Anterior cingulate cortex (tissue), 58 donors: ENCODE results near the gene TMEM39B.
A peak's percentile ranks its signal among the peaks of the same experiment; 100 is the strongest.
"Not testable (repeated sequence)": the region's sequence is repeated elsewhere in the genome, so short reads cannot be mapped to it uniquely, and the experiment has no call there.

Experiments used
- DNase-seq, 58 donors: peaks; one replicate each; lab custom pipeline; 2025; lab: John Stamatoyannopoulos, UW

TMEM39B gene

DNA sequence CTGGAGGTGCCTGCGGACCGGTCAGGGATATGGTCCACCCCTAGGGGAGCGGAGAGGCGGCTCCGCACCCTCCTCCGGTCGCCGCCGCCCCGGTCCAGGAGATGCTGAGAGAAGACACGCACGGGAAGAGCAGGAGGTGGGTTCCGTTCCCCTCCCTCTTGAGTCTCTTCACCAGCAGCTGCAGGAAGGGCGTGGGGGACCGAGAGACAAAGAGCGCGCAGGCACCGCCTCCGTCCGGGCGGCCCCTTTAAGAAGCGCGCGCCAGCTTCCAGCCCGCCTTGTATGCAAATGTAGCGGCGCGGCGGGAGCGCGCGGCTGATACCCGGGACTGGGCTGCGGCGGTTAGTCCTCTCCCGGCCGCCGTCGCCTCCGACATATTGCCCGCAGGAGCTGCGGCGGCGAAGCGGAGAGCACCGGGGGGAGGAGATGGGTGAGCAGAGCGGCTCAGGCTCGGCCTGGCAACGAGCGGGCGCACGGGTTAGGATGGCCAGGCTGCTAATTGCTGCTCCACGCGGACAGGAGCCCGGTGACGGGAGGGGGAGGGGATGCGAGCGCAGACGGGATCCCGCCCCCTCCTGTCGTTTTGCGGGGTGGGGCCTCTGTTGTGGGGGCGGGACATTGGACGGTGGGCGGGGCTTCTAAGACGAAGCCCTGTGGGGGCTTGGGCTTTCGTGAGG, at the start of gene TMEM39B:
TSS of gene TMEM39B (plus strand) at position 318 of the 677 bp plus-strand sequence. CDS start at position 427, 109 bp downstream.
- peak; percentile 78 to 98 (median 94) for DNase-seq

- no peak for DNase-seq
Observed at GRCh38 chr1:32023351-32023750, 49.4 kb upstream of the TMEM39B start.

DNA sequence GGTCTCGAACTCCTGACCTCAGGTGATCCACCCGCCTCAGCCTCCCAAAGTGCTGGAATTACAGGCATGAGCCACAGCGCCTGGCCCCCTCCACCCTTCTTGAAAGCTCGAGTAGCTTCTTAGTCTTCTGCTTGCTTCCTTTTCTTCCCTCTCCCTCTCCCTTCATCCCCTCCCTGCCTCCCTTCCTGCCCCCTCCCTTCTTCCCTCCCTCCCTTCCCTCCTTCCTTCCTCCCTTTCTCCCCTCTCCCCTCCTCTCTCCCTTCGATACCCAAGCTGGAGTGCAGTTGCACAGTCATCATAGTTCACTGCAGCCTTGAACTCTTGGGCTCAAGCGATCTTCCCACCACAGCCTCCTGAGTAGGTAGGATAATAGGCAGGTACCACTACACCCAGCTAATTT, 47.2 kb upstream of the TMEM39B start:
- DNase-seq: no peak

DNA sequence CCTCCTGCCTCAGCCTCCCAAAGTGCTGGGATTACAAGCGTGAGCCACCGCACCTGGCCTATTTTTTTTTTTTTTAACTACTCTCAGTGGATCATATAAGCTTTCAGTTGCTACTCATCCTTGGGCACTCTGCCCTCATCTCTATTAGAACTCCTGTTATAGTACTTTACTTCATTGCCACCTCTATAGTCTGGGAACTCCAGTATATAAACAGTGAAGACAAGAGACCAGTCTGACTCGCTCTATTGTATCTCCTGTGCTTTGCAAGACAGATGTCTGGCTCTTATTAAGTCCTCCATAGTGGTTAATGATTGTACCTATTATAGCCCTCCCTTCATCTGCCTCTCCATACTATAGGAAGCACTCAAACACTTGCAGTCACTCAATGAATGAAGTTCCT, 44.0 kb upstream of the TMEM39B start:
- DNase-seq: no peak

DNA sequence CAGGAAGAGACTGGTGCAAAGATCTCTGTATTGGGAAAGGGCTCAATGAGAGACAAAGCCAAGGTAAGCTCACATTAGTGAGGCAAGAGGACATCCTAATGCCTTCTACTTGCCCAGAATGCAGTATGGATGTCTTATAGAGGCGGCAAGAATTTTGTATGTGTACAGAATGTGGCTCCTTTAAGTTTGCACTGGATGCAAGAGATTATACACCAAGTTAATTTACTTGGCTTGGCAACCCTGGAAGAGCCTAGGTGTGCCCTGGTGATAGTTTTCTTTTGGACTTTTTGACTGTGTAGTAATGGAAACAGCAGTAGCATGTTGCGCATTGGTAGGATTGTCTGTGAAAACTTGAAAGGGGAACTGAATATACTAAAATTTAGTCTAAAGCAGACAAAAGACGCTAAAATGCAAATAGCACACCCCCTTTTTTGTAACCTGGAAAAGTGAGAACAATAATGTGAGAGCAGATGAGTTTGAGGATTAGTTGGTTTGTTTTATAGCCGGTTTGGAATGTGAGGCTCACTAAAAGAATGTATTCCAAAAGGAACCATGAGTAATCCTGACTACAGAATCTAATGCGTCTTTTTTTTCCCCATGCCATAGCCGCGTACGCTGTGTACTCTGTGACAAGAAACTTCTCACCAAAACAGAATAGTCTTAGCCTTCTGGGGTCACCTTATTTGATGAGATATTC, 41.0 kb upstream of the TMEM39B start:
- DNase-seq: no peak

DNA sequence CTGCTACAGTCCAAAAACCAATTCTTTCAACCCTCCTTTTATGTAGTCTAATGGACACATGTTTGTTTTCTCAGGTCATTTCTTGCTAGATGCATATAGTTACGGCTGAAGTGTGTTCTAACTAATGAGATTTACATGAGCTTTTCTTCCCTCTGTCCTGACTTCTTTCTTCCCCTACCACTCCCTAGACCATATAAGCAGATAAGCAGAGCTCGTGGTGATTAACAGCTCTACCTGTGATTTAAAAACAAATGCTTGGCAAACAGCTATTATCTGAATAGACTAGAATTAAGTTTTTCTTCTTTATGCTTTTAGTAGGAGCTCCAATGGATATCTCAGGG, 40.5 kb upstream of the TMEM39B start:
- no peak for DNase-seq

- DNase-seq: no peak
Observed at GRCh38 chr1:32035119-32035518, 37.6 kb upstream of the TMEM39B start.

DNA sequence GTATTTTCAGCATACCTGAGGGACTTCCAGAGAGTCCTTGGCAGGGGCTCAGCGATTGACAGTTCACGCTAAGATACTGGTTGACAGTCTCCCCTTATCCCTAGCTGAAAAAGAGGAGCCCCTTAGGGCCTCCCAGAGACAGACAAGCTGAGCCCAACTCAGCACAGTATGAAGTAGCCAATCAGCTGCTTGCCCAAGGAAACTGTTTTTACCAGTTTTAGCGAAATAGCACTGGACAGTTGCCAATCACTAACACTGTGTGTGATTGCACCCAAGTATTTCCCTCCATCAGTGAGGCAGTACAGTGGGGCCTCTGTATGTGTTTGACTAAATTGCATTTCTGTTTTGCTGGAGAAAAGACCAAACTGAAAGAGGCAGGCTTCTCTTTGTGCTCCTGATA, 32.0 kb upstream of the TMEM39B start:
- DNase-seq: peak in 15 of 58 donors; percentile 3 to 65 (median 14)

GRCh38 chr1:32042330-32042729, 30.4 kb upstream of the TMEM39B start:
- DNase-seq: peak in 2 of 58 donors; percentile 5 to 13

- DNase-seq: no peak
Observed at GRCh38 chr1:32044234-32044633, 28.5 kb upstream of the TMEM39B start.

DNA sequence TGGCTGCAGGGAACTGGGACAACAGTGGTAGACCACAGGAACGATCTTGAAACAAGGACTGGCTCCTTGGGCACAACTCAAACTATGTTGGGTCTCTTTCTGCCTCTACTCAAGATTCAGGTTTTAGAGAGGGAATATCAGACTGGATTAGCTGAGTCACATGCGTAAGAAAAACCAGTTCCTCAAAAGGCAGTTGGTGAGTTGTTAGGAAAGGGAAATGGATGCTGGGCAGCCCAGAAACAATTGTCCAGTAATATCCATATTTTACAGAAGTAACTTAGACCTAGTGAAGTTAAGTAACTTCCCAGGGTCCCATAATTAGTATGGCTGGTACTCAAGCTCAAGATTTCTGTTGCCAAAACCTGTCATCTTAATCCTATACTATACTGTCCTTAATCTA, 27.0 kb upstream of the TMEM39B start:
- no peak for DNase-seq

- no peak for DNase-seq
Observed at GRCh38 chr1:32047701-32048100, 25.0 kb upstream of the TMEM39B start.

GRCh38 chr1:32048440-32048839, 24.3 kb upstream of the TMEM39B start:
- no peak for DNase-seq

GRCh38 chr1:32051706-32052105, 21.0 kb upstream of the TMEM39B start:
- no peak for DNase-seq

- no peak for DNase-seq
Observed at GRCh38 chr1:32052887-32053286, 19.9 kb upstream of the TMEM39B start.

DNA sequence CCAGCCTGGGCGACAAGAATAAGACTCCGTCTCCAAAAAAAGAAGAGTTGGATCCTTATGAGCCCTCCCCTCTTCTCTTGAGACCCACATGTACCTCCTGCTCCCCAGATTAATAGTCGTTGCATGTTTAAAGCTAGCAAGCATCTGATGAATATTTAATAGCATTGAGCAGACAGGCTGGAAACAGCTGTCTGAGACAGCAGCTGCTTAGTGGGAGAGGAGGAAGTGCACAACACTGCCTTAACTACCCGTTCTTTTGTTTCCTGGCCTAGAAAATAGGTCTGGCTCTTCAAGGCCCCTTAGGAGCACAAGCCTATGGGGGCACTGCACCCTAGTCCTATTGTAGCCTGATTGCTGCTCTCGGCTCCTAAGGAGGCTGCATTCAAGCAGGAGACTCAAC, 17.3 kb upstream of the TMEM39B start:
- no peak for DNase-seq

GRCh38 chr1:32056598-32056997, 16.1 kb upstream of the TMEM39B start:
- DNase-seq: no peak

DNA sequence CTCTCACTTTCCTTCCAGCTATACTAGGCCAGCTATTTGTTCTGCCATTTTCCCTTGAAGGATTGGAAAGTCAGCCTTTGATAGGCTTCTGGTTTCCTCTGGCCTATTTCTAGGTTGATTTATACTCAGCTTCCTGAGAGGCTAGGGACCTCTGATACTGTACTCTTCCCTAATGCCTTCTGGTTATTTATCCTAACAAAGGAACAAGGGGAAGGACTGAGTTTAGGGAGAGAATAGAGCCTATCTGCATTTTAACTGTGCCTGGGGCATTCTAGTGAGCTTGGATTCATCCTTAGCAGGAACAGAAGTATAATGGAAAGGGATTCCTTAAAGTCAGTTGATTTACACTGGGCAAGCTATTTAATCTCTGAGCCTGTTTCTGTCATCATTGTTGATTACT, 11.8 kb upstream of the TMEM39B start:
- no peak for DNase-seq

GRCh38 chr1:32062867-32063230, 9.9 kb upstream of the TMEM39B start:
- DNase-seq: no peak

DNA sequence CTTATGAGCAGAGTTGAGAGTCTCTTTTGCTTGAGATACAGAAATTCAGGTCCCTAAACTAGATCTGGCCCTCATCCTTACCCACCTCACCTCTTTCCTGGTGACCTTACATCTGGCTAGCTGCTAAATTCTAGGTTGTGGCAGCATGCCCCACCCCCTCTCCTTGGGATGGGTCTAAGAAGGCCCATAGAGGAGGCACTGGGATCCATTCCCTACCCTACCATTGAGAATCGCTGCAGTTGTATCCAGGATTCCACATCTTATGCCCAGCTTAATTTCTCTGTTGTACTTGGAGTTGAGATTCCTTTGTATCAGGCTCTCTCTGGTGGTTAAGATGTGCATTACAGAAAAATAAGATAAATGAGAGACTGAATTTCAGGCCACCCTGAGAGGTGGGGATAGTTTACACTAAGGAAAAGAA, 9.5 kb upstream of the TMEM39B start:
- DNase-seq: peak in 3 of 58 donors; percentile 19 to 59 (median 23)

DNA sequence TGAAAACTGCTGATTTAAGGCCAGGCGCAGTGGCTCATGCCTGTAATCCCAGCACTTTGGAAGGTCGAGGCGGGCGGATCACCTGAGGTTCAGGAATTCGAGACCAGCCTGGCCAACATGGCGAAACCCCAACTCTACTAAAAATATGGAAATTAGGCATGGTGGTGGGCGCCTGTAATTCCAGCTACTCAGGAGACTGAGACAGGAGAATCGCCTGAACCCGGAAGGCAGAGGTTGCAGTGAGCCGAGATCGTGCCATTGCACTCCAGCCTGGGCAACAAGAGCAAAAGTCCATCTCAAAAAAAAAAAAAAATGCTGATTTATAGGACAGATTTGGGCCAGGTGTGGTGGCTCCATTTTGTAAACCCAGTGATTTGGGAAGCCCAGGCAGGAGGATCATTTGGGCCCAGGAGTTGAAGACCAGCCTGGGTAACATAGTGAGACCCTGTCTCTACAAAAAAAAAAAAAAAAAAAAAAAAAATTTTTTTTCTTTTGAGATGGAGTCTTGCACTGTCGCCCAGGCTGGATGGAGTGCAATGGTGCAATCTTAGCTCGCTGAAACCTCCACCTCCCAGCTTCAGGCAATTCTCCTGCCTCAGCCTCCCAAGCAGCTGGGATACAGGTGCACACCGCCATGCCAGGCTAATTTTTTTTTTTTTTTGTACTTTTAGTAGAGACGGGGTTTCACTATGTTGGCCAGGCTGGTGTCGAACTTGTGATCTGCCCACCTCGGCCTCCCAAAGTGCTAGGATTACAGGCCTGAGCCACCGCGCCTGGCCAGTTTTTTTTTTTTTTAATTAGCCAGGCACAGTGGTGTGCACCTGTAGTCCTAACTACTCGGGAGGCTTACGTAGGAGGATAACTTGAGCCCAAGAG, 6.9 kb upstream of the TMEM39B start:
- not testable (repeated sequence) for DNase-seq
